ENCODE results near the gene TMCC1. TPM values are rescaled to one million over a fixed set of nuclear protein-coding genes. Genes with fewer than 3 reads are reported as not detected.
A peak's percentile ranks its signal among the peaks of the same experiment; 100 is the strongest.

TMCC1 gene
- total RNA-seq, 6 experiments from 2014 or later: 21.7 to 124 (median 25.2) TPM

GRCh38 chr3:129622226-129622874 lies 271.2 kb downstream of the TMCC1 start:
- Histone ChIP-seq H3K27me3 (no peaks in the 10 kb centered on the region), H3K36me3 (no peaks in the 10 kb centered on the region), H3K9me3 (no peaks in the 10 kb centered on the region), H3K27ac (peak overlapping the region in 1 of 3 donors; percentile 76), H3K4me1 (peaks cover 0 to 17% (median 7%) of the 10 kb centered on the region in 4 donors), H3K4me3 (no peak overlapping the region)
- ATAC-seq: no peak
- no peak for TF ChIP-seq POLR2A (IDR thresholded peaks at IDR 0.05)
- TF ChIP-seq, protein P1, sequence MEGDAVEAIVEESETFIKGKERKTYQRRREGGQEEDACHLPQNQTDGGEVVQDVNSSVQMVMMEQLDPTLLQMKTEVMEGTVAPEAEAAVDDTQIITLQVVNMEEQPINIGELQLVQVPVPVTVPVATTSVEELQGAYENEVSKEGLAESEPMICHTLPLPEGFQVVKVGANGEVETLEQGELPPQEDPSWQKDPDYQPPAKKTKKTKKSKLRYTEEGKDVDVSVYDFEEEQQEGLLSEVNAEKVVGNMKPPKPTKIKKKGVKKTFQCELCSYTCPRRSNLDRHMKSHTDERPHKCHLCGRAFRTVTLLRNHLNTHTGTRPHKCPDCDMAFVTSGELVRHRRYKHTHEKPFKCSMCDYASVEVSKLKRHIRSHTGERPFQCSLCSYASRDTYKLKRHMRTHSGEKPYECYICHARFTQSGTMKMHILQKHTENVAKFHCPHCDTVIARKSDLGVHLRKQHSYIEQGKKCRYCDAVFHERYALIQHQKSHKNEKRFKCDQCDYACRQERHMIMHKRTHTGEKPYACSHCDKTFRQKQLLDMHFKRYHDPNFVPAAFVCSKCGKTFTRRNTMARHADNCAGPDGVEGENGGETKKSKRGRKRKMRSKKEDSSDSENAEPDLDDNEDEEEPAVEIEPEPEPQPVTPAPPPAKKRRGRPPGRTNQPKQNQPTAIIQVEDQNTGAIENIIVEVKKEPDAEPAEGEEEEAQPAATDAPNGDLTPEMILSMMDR (IDR thresholded peaks at IDR 0.05): no peak
- intact Hi-C loops (cut with DNase I): no loop called here
- peak in 1 of 3 donors; percentile 25 for DNase-seq
- WGBS (ENCODE audit: insufficient coverage, low coverage, low lambda C conversion rate, missing lambda C conversion rate): 52% methylated on average over 6 of the region's 12 CpGs

DNA sequence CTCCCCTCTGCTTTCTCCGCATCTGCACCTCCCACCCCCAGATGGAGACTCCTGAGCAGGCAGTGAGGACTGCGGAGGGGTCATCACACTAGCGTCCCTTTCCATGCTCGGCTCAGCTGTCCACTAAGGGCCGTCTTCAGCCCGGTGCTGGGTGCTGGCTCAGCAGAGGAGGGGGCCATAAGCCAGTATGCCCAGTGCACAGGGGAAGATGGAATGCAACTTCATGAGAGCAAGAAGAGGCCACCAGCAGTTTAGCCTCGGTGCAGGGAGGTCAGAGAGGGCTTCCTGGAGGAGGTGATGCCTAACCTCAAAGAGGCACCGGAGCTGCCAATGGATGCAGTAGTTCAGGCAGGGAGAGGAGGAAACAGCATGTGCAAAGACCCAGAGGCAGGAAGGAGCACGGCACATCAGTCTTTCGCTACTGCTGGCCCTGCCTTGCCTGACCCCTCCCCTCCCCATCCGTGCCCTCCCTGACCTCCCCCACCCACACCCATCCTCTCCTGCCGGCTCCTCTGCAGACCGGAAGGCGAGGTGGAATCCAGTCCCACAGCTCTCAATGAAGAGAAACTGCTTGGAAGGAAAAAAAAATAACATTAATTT lies 271.8 kb downstream of the TMCC1 start:
- TF ChIP-seq POLR2A (IDR thresholded peaks at IDR 0.05): no peak
- TF ChIP-seq, protein P1 (IDR thresholded peaks at IDR 0.05): no peak
- Histone ChIP-seq H3K4me3 (no peak overlapping the region), H3K27ac (no peak overlapping the region), H3K9me3 (no peaks in the 10 kb centered on the region), H3K36me3 (no peaks in the 10 kb centered on the region), H3K4me1 (peaks cover 0 to 17% (median 7%) of the 10 kb centered on the region in 4 donors), H3K27me3 (no peaks in the 10 kb centered on the region)
- intact Hi-C loops (cut with DNase I): no loop called here
- 35% methylated on average over 4 of the region's 14 CpGs for WGBS (ENCODE audit: insufficient coverage, low coverage, low lambda C conversion rate, missing lambda C conversion rate)
- DNase-seq (peak; percentile 47 to 62 (median 51)), ATAC-seq (no peak)

DNA sequence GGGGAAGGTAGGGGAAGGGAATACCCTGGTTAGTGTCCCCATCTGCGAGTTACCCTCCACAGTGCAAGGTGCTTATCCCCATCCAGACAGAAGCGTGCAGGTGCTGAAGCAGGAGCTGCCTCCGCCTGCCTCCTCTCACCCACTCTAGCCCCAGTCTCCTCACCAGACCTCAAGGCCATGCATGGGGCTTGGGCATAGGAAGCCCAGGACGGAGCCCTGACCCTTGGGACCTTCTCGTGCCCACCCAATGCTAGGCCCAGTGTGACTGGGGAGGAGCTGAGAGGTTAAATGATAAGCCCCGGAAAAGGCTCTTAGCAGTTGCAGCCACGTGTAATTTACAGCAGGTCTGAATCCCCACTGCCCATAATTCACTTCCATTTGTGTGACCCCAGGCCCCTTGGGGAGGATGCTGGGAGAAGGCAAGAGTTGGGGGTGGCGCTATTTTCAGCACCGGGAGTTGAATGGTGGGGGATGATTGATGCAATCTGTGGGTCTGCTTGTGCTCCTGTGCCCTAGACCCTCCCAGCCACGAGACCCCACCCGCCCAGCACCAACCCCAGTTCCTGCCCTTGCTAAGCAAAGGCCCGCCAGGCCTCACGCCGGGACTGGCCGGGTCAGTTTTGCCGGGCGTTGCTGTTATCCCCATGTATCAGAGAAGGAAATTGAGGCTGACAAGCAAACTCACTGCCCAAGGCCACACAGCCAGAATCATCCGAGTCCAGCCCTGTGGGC lies 272.5 kb downstream of the TMCC1 start:
- intact Hi-C loops (cut with DNase I): no loop called here
- no peaks in the 10 kb centered on the region for H3K27me3 ChIP-seq
- H3K27ac ChIP-seq: no peak overlapping the region
- no peaks in the 10 kb centered on the region for H3K36me3 ChIP-seq
- WGBS (ENCODE audit: insufficient coverage, low coverage, low lambda C conversion rate, missing lambda C conversion rate): 17% methylated on average over 1 of the region's 18 CpGs
- DNase-seq (peak in 1 of 3 donors; percentile 18), ATAC-seq (no peak)
- no peak for TF ChIP-seq POLR2A (IDR thresholded peaks at IDR 0.05)
- TF ChIP-seq, protein P1 (IDR thresholded peaks at IDR 0.05): no peak
- H3K4me3 ChIP-seq: no peak overlapping the region
- peaks cover 0 to 13% (median 5%) of the 10 kb centered on the region in 4 donors for H3K4me1 ChIP-seq
- H3K9me3 ChIP-seq: no peaks in the 10 kb centered on the region

DNA sequence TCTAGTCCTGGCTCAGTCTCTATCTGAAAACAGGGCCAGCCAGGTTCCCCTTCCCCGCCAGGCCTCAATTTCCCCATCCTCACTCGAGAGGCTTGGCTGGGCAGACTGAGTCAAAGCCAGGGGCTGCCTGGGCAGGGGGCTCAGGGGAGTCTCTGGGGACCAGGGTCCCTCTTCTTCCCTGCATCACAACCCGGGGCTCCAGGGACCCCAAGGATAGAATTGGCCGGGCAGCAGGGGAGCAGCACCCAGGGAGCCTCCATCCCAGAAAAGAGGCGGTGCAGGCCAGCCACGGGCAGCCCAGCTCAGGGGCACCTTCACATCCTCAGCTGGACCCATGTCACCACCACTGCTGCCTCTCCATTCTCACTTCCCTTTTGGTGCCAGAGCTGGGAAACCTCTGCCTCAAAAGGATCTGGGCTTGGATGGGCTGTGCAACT lies 273.8 kb downstream of the TMCC1 start:
- Histone ChIP-seq H3K27ac (peak overlapping the region in 1 of 3 donors; percentile 60), H3K36me3 (no peaks in the 10 kb centered on the region), H3K4me3 (no peak overlapping the region), H3K9me3 (no peaks in the 10 kb centered on the region), H3K4me1 (peaks cover 0 to 6% (median 2%) of the 10 kb centered on the region in 4 donors), H3K27me3 (no peaks in the 10 kb centered on the region)
- peak in 1 of 3 donors; percentile 20 for DNase-seq
- TF ChIP-seq POLR2A (IDR thresholded peaks at IDR 0.05): no peak
- TF ChIP-seq, protein P1 (IDR thresholded peaks at IDR 0.05): no peak
- intact Hi-C loops (cut with DNase I): loop anchor here (10.0 kb wide), 1 partner anchor 135 kb away; no protein-coding TSS in a partner anchor
- WGBS (ENCODE audit: insufficient coverage, low coverage, low lambda C conversion rate, missing lambda C conversion rate): 50% methylated on average over 1 of the region's 6 CpGs
- no peak for ATAC-seq

Data from right lobe of liver (tissue), 6 donors.